PFSK-1 (cell line): ENCODE results near the gene INPP5J.

ENCODE experiments used
- POLR2AphosphoS5 ChIP-seq: IDR thresholded peaks from 2 replicates; pipeline ENCODE4 v1.6.1; 2012; ENCODE audit warnings: low read depth, mild to moderate bottlenecking, control low read depth, low read length, moderate library complexity
- TAF1 ChIP-seq: IDR thresholded peaks from 2 replicates; pipeline ENCODE4 v1.6.1; 2012; ENCODE audit warnings: low read length, control low read depth, borderline replicate concordance; ENCODE audit not compliant: insufficient read depth

DNA sequence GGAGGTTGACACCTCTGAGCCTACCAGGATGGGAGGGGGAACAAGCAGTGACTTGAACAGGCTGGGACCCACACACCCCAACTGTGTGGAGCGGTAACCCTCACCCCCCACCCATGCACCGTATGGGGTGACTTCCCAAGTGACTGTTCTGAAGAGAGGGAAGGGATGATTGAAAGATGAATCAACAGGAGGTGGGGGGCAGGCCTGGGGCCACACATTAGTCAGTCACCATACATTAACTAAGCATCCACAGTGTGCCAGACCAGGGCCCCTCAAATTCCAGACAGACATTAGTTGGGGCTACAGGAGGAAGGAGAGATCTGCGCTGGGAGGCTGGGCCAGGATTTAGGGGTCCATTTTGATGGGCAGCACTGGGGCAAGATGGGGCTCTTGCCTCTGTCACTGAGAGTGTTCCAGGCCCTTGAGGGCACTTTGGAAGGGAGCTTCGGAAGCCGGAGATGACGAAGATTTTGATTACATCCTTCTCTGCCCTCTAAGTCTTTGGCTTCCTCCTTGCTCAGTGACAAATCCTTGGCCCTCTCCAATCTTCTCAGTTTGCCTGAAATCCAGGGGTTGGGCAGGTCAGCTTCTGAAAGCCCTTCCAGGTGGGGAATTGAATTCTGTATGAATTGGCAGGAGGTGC, 40.7 kb upstream of the INPP5J start:
- TF ChIP-seq TAF1 = no peak
- TF ChIP-seq POLR2AphosphoS5 = no peak
